Measurements from ENCODE around the gene HOXD3. TPM values are rescaled to one million over a fixed set of nuclear protein-coding genes. Genes with fewer than 3 reads are reported as not detected.

The HOXD3 gene
- polyA plus RNA-seq, 1 of the 3 experiments (the other 2 are of a cell fraction) = 0.81 TPM

DNA sequence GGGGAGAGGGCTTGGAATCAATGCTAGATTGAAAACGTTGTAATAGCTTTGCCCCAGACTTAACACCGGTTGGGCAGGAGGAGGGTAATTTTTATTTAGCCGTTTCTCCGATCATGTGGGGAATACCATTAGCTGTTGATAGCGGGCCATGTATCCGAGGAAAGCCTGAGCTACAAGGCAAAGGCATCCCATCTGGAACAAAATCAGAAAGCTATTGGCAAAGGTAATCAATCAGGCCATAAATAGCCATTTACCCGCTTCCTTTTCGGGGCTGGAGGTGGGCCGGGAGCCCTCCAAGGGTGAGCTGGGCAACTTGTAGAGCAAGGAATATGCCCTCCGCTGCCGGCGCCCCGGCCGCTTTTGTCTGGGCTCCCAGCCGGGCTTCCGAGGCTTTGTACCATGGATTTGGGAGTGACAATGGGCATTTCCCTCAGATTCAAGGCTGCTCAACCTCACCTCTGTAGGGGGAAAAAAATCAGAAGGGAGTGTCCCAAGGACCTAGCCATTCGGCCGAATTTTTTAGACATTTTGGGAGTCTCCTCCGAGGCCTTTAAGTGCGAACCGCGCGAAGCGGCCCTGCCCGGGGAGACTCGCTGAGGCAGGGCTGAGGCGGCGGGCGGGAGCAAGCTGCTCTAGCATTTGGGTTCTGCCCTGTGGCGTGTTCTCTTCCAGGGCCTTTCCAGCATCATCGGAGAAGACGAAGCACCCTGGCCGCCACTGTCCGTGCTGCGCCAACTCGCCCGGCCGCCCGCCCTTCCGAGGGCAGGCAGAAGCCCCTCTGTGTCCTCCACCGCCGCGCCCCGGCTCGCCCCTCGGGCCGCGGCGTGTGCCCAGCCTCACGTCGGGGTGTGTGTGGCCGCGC lies 35.7 kb upstream of the HOXD3 start:
- Histone ChIP-seq H3K4me3 (ENCODE audit: low read depth in 2 of 2, low read length in 1 of 2) (peak overlapping the region in 1 of 2 experiments; percentile 78; a peak in 2 of 4 replicates), H3K9ac (no peak overlapping the region), H3K9me2 (no peaks in the 10 kb centered on the region), H3K4me2 (peak overlapping the region; percentile 84; the same call in 1 of the 2 replicates), H3K27ac (ENCODE audit: low read depth in 2 of 2, low read length in 1 of 2) (peak overlapping the region in 1 of 2 experiments; percentile 87; a peak in 1 of 4 replicates), H3K4me1 (ENCODE audit: control insufficient read depth in 1 of 2, insufficient read depth in 2 of 2, low read depth in 1 of 2, low read length in 1 of 2) (peaks cover 0 to 24% of the 10 kb centered on the region in 2 experiments; a peak in 1 of 4 replicates), H3F3A (replicated peaks; ENCODE audit: insufficient read depth) (no peaks in the 10 kb centered on the region), H2AFZ (ENCODE audit: low read depth) (no peak overlapping the region), H3K9me3 (no peaks in the 10 kb centered on the region), H3K36me3 (replicated peaks in 1 of 2; ENCODE audit: control insufficient read depth in 1 of 2, insufficient read depth in 2 of 2, low read length in 1 of 2) (no peaks in the 10 kb centered on the region), H4K20me1 (ENCODE audit: insufficient read depth) (no peaks in the 10 kb centered on the region), H3K27me3 (ENCODE audit: insufficient read depth) (peaks cover 17% of the 10 kb centered on the region), H3K79me2 (ENCODE audit: insufficient read depth) (no peaks in the 10 kb centered on the region)
- 96% methylated on average over 16 of the region's 53 CpGs for WGBS (ENCODE audit: low lambda C conversion rate)
- POLR2A ChIA-PET = interaction anchor here (0.6 to 4.1 kb wide), 11 partner anchors 8 to 722 kb away, joined by 3 to 27 read pairs (median 3); no protein-coding TSS in a partner anchor
- peak; percentile 66 for DNase-seq
- TF ChIP-seq, protein P1, sequence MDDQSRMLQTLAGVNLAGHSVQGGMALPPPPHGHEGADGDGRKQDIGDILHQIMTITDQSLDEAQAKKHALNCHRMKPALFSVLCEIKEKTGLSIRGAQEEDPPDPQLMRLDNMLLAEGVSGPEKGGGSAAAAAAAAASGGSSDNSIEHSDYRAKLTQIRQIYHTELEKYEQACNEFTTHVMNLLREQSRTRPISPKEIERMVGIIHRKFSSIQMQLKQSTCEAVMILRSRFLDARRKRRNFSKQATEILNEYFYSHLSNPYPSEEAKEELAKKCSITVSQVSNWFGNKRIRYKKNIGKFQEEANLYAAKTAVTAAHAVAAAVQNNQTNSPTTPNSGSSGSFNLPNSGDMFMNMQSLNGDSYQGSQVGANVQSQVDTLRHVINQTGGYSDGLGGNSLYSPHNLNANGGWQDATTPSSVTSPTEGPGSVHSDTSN (IDR thresholded peaks at IDR 0.05) = no peak
- no peak for TF ChIP-seq GABPA (IDR thresholded peaks at IDR 0.05; ENCODE audit: low read depth)
- TF ChIP-seq, protein P2, sequence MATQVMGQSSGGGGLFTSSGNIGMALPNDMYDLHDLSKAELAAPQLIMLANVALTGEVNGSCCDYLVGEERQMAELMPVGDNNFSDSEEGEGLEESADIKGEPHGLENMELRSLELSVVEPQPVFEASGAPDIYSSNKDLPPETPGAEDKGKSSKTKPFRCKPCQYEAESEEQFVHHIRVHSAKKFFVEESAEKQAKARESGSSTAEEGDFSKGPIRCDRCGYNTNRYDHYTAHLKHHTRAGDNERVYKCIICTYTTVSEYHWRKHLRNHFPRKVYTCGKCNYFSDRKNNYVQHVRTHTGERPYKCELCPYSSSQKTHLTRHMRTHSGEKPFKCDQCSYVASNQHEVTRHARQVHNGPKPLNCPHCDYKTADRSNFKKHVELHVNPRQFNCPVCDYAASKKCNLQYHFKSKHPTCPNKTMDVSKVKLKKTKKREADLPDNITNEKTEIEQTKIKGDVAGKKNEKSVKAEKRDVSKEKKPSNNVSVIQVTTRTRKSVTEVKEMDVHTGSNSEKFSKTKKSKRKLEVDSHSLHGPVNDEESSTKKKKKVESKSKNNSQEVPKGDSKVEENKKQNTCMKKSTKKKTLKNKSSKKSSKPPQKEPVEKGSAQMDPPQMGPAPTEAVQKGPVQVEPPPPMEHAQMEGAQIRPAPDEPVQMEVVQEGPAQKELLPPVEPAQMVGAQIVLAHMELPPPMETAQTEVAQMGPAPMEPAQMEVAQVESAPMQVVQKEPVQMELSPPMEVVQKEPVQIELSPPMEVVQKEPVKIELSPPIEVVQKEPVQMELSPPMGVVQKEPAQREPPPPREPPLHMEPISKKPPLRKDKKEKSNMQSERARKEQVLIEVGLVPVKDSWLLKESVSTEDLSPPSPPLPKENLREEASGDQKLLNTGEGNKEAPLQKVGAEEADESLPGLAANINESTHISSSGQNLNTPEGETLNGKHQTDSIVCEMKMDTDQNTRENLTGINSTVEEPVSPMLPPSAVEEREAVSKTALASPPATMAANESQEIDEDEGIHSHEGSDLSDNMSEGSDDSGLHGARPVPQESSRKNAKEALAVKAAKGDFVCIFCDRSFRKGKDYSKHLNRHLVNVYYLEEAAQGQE (IDR thresholded peaks at IDR 0.05; ENCODE audit: low read depth, low read length) = no peak
- CTCF ChIA-PET = interaction anchor here (0.8 to 26.1 kb wide), 19 partner anchors 8 to 1042 kb away, joined by 3 to 1047 read pairs (median 6); partner anchors contain the start of genes HOXD10, HOXD11, HOXD13 and HOXD8

DNA sequence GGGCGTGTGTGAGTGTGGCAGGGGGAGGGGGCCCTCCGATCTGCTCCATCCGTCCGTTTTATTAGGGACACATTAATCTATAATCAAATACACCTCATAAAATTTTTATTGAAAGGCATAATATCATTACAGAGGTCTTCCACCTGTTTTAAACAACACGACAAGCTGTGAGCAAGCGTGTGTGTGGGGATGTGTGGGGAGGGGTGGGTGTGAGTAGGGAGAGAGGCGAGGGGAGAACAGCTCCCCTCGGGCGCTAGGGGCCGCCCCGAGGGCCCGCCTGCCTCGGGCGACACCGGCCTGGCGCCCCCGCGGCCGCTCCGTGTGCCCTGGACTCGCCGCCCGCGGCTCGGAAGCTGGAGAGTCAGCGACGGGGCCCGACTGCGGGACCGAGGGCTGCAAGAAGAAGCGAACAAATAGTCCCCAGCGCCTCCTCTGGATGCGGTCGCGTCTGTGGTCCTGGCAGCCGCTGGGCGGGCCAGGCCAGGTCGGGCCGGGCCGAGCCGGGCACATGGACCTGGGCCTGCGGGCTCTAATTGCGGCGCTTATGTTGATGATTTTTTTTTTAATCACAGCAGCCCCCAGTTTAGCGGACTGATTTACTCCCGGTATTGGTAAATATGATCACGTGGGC lies 34.9 kb upstream of the HOXD3 start:
- WGBS (ENCODE audit: low lambda C conversion rate) = 20% methylated on average over 35 of the region's 47 CpGs
- H3K4me2 ChIP-seq = peak overlapping the region; percentile 84
- H3K9me2 ChIP-seq = no peaks in the 10 kb centered on the region
- peak overlapping the region; percentile 63 for H3K9ac ChIP-seq
- peak overlapping the region; percentile 66 to 78 for H3K4me3 ChIP-seq (ENCODE audit: low read depth in 2 of 2, low read length in 1 of 2)
- CTCF ChIA-PET = interaction anchor here (0.6 to 26.1 kb wide), 19 partner anchors 8 to 1042 kb away, joined by 3 to 1047 read pairs (median 6); partner anchors contain the start of genes HOXD10, HOXD11 and HOXD13
- peaks cover 4 to 21% of the 10 kb centered on the region in 2 experiments; a peak in 3 of 4 replicates for H3K4me1 ChIP-seq (ENCODE audit: control insufficient read depth in 1 of 2, insufficient read depth in 2 of 2, low read depth in 1 of 2, low read length in 1 of 2)
- no peaks in the 10 kb centered on the region for H3K9me3 ChIP-seq
- peak overlapping the region; percentile 94 for H2AFZ ChIP-seq (ENCODE audit: low read depth)
- peaks cover 12% of the 10 kb centered on the region for H3K27me3 ChIP-seq (ENCODE audit: insufficient read depth)
- peak overlapping the region in 1 of 2 experiments; percentile 87; a peak in 2 of 4 replicates for H3K27ac ChIP-seq (ENCODE audit: low read depth in 2 of 2, low read length in 1 of 2)
- no peaks in the 10 kb centered on the region for H3K79me2 ChIP-seq (ENCODE audit: insufficient read depth)
- H3K36me3 ChIP-seq (replicated peaks in 1 of 2; ENCODE audit: control insufficient read depth in 1 of 2, insufficient read depth in 2 of 2, low read length in 1 of 2) = no peaks in the 10 kb centered on the region
- peak; percentile 89 for DNase-seq
- POLR2A ChIA-PET = interaction anchor here (0.6 to 4.1 kb wide), 13 partner anchors 10 to 721 kb away, joined by 3 to 27 read pairs (median 3); partner anchors contain the start of gene HOXD1
- peaks cover 3% of the 10 kb centered on the region for H3F3A ChIP-seq (replicated peaks; ENCODE audit: insufficient read depth)
- H4K20me1 ChIP-seq (ENCODE audit: insufficient read depth) = no peaks in the 10 kb centered on the region
- TF ChIP-seq SMC3 (IDR thresholded peaks at IDR 0.05; ENCODE audit: low read depth, low read length) = no peak
- no peak for TF ChIP-seq NFIC (IDR thresholded peaks at IDR 0.05; ENCODE audit: borderline replicate concordance)
- TF ChIP-seq RAD21 (IDR thresholded peaks at IDR 0.05; ENCODE audit: low read length) = no peak
- no peak for TF ChIP-seq TAF1 (IDR thresholded peaks at IDR 0.05; ENCODE audit: borderline replicate concordance, low read depth, low read length)
- no peak for TF ChIP-seq GABPA (IDR thresholded peaks at IDR 0.05; ENCODE audit: low read depth)
- TF ChIP-seq FOXJ3 (CRISPR knock-in tag; IDR thresholded peaks at IDR 0.05) = no peak
- TF ChIP-seq, protein P3, sequence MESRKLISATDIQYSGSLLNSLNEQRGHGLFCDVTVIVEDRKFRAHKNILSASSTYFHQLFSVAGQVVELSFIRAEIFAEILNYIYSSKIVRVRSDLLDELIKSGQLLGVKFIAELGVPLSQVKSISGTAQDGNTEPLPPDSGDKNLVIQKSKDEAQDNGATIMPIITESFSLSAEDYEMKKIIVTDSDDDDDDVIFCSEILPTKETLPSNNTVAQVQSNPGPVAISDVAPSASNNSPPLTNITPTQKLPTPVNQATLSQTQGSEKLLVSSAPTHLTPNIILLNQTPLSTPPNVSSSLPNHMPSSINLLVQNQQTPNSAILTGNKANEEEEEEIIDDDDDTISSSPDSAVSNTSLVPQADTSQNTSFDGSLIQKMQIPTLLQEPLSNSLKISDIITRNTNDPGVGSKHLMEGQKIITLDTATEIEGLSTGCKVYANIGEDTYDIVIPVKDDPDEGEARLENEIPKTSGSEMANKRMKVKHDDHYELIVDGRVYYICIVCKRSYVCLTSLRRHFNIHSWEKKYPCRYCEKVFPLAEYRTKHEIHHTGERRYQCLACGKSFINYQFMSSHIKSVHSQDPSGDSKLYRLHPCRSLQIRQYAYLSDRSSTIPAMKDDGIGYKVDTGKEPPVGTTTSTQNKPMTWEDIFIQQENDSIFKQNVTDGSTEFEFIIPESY (IDR thresholded peaks at IDR 0.05; ENCODE audit: borderline replicate concordance, low read depth) = no peak
- TF ChIP-seq, protein P4, sequence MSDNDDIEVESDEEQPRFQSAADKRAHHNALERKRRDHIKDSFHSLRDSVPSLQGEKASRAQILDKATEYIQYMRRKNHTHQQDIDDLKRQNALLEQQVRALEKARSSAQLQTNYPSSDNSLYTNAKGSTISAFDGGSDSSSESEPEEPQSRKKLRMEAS (IDR thresholded peaks at IDR 0.05; ENCODE audit: low read depth) = peak; percentile 30; the same call in 1 of the 2 replicates
- no peak for TF ChIP-seq MXI1 (IDR thresholded peaks at IDR 0.05; ENCODE audit: low read depth, low read length)
- no peak for TF ChIP-seq SIN3A (IDR thresholded peaks at IDR 0.05; ENCODE audit: borderline replicate concordance, low read depth, low read length)
- no peak for TF ChIP-seq EP300 (IDR thresholded peaks at IDR 0.05; ENCODE audit: borderline replicate concordance in 1 of 2, low read depth in 1 of 2, low read length in 1 of 2)
- TF ChIP-seq FOSL2 (IDR thresholded peaks at IDR 0.05; ENCODE audit: borderline replicate concordance, low read depth) = no peak
